LNCAP (cell line): ENCODE measurements around the gene SAMD10.

Source experiments
- CTCF ChIP-seq: fragments of 450-650 bp; IDR thresholded peaks from 2 replicates; pipeline ENCODE4 v1.5.1; 2017; ENCODE audit warnings: mild to moderate bottlenecking

SAMD10 gene

GRCh38 chr20:63968136-63968927, 11.1 kb downstream of the SAMD10 start:
- TF ChIP-seq CTCF = no peak

DNA sequence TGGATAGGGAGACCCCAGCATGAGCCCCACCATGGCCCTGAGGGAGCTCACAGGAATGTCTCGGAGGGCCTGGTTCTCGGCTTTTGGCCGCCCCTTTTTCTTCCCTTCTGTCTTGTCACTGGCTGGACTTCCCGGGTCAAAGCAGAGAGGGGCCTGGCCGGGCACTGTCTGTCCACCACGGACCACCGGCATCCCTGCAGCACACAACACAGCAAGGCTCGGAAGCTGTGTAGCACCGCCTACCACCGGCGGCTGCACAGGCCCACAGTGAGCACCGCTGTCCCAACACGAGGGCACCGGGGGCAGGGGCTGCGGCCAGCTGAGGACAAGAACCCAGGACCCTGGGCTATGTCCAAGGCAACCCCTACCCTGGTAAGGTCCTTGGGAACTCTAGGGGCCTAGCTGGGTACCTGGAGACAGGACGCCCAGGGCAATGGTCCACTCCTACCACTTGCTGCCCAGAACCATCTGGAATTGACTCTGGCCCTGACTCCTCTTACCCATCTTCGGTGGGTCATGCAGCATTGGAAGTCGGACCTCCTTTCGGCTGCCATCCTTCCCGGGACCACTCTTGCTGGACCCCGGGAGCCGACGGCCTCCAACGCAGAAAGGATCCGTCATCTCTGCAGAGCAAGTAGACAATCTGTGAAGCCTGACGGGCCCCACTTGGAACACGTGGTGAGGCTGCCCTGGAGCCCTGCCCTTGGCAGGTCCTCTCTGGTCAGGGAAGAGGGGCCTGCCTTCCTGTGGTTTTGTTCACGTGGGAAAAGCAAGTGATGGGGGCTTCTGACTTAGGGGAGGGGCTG, 11.9 kb downstream of the SAMD10 start:
- TF ChIP-seq CTCF = no peak

GRCh38 chr20:63966944-63967322, 12.5 kb downstream of the SAMD10 start:
- TF ChIP-seq CTCF = no peak

- no peak for TF ChIP-seq CTCF
These were observed 13.1 kb downstream of the SAMD10 start for GRCh38 chr20:63966172-63966943.

DNA sequence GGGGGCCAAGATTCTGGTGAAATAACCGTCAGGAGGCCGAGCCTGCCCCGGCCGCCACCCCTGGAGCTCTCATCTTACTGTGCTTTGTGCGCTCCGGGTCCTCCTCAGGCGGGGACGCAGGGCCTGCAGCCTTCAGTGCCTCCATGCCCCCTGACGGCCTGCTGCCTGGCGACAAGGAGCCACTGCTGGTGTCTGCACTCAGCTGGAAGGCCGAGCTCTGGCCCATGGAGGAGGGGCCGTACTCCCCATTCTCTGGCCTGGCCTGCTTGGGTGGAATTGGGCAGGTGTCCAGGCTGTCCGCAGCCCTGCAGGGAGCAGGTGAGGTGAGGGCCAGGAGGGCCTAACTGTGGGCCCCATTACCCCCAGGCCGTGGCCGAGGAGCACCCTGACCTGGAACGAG, 15.0 kb downstream of the SAMD10 start:
- TF ChIP-seq CTCF = no peak

GRCh38 chr20:63963784-63964301, 15.6 kb downstream of the SAMD10 start:
- no peak for TF ChIP-seq CTCF

DNA sequence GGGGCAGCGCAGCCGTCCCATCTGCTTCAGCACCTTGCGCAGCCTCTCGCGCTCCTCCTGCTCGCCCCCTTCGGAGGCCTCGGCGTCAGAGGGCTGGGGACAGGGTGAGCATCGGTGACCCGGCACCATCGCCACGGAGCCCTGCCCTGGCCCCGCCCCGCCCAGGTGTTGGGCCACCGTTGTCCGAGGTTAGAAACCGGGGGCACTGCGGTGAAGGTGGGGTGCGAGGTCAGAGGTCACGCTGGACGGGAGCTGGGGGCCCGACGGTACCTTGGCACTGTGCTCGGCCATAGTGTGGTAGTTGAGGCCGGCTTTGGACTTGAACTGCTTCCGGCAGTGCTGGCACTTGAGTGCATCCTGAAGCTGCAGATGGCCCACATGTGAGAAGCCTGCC, 16.1 kb downstream of the SAMD10 start:
- TF ChIP-seq CTCF = no peak
